Lung (tissue), 12 donors: ENCODE measurements around the gene SLC25A19. TPM values are rescaled to one million over a fixed set of nuclear protein-coding genes. Genes with fewer than 3 reads are reported as not detected.
A peak's percentile ranks its signal among the peaks of the same experiment; 100 is the strongest.

Experiments used
- ATAC-seq: fragments of 200-7000 bp; cut with Tn5 transposase; one replicate; pipeline ENCODE4 v1.9.1; 2020; ENCODE audit warnings: moderate number of reproducible peaks; ENCODE audit not compliant: insufficient read depth, low FRiP score
- DNase-seq, 3 donors: peaks; one replicate each; pipeline ENCODE4 v3.0.0-alpha.2; 2013 to 2017
- H3K27ac ChIP-seq, 2 donors: one replicate each; pipeline ENCODE4 v1.5.1; 2013; ENCODE audit warnings: mild to moderate bottlenecking in 2 of 2, moderate library complexity in 2 of 2, control low read depth in 1 of 2, inconsistent platforms in 1 of 2, low read depth in 1 of 2, low read length in 1 of 2
- H3K27me3 ChIP-seq, 3 donors: one replicate each; pipeline ENCODE4 v1.5.1; 2013; ENCODE audit warnings: low read length in 2 of 3; ENCODE audit not compliant: control insufficient read depth in 3 of 3, insufficient read depth in 3 of 3
- H3K36me3 ChIP-seq, 4 donors: one replicate each; pipeline ENCODE4 v1.5.1; 2013; ENCODE audit warnings: low read length in 4 of 4, mild to moderate bottlenecking in 1 of 4, moderate library complexity in 1 of 4; ENCODE audit not compliant: control insufficient read depth in 4 of 4, insufficient read depth in 4 of 4
- H3K4me1 ChIP-seq, 5 donors: one replicate each; pipeline ENCODE4 v1.5.1; 2013; ENCODE audit warnings: low read length in 5 of 5, mild to moderate bottlenecking in 2 of 5, moderate library complexity in 1 of 5; ENCODE audit not compliant: control insufficient read depth in 5 of 5, insufficient read depth in 5 of 5
- H3K4me3 ChIP-seq: one replicate; pipeline ENCODE4 v1.5.1; 2013; ENCODE audit warnings: mild to moderate bottlenecking, control low read depth, moderate library complexity
- H3K9ac ChIP-seq, 2 donors: one replicate each; pipeline ENCODE4 v1.5.1; 2013; ENCODE audit warnings: low read length in 2 of 2, control low read depth in 1 of 2; ENCODE audit not compliant: insufficient read depth in 1 of 2
- H3K9me3 ChIP-seq, 4 donors: one replicate each; pipeline ENCODE4 v1.5.1; 2013; ENCODE audit warnings: low read length in 3 of 4, mild to moderate bottlenecking in 1 of 4, moderate library complexity in 1 of 4; ENCODE audit not compliant: control insufficient read depth in 4 of 4, insufficient read depth in 3 of 4
- WGBS, 2 donors: extraction: QIAGEN DNeasy Blood & Tissue Kit; methylation state at CpG; one replicate each; pipeline ENCODE4 v1.1.7; 2013; 5-methylcytosine and 5-hydroxymethylcytosine counted together
- polyA plus RNA-seq, 2 donors: library from polyadenylated mRNA; stranded (reverse); fragments of 200-250 nt; gene quantifications; one replicate each; pipeline ENCODE4 v1.2.1, GENCODE V29; 2013
- total RNA-seq, 2 donors: library from RNA; depleted of rRNA in 1 of 2; stranded (reverse); fragments of >200 nt in 1 of 2; gene quantifications; one replicate each; pipeline ENCODE4 v1.2.1, GENCODE V29; 2014 to 2021
- TF ChIP-seq, protein P1 (sequence below): IDR thresholded peaks from 2 replicates; pipeline ENCODE4 v1.5.1; 2012; ENCODE audit warnings: mild to moderate bottlenecking; ENCODE audit errors: control extremely low read depth, extremely low read depth
- donor health status: control.
- donor health status: control.
- donor health status: Bipolar disorder and iron deficiency.
- donor health status: healthy.
- donor health status: DM: yes; HTN: yes; CAD: no.

Gene SLC25A19
- total and polyA plus RNA-seq, 4 donors = 9.8 to 27.4 (median 24.0) TPM

DNA sequence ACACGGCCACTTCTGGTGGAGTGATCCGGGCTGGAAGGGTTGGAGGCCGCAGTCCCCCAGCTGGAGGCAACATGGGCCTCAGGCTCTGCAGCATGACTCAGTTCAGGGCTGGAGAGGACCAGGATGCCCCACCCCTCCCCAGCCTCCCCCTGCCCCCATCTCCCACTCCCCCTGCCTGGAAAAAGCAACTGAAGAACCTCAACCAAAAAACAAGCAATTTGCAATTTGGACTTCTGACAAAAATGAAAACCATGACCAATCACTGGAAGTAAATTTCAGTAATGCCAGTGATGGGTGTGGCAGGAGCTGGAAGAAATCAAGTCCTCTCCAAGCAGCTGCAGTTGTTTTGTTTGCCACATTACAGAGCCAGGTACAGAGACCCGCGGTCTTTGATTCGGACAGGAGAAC, 11.6 kb downstream of the SLC25A19 start:
- Histone ChIP-seq H3K4me3 (no peak overlapping the region), H3K4me1 (peaks cover 0 to 3% (median 0%) of the 10 kb centered on the region in 5 donors), H3K9ac (no peak overlapping the region), H3K36me3 (peaks cover 0 to 9% (median 0%) of the 10 kb centered on the region in 4 donors), H3K27me3 (no peaks in the 10 kb centered on the region), H3K27ac (peak overlapping the region in 1 of 2 donors; percentile 68), H3K9me3 (no peaks in the 10 kb centered on the region)
- TF ChIP-seq, protein P1, sequence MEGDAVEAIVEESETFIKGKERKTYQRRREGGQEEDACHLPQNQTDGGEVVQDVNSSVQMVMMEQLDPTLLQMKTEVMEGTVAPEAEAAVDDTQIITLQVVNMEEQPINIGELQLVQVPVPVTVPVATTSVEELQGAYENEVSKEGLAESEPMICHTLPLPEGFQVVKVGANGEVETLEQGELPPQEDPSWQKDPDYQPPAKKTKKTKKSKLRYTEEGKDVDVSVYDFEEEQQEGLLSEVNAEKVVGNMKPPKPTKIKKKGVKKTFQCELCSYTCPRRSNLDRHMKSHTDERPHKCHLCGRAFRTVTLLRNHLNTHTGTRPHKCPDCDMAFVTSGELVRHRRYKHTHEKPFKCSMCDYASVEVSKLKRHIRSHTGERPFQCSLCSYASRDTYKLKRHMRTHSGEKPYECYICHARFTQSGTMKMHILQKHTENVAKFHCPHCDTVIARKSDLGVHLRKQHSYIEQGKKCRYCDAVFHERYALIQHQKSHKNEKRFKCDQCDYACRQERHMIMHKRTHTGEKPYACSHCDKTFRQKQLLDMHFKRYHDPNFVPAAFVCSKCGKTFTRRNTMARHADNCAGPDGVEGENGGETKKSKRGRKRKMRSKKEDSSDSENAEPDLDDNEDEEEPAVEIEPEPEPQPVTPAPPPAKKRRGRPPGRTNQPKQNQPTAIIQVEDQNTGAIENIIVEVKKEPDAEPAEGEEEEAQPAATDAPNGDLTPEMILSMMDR = no peak
- ATAC-seq (no peak), DNase-seq (no peak)
- 75 to 92% methylated on average over 6 of the region's 6 CpGs for WGBS, 2 donors

DNA sequence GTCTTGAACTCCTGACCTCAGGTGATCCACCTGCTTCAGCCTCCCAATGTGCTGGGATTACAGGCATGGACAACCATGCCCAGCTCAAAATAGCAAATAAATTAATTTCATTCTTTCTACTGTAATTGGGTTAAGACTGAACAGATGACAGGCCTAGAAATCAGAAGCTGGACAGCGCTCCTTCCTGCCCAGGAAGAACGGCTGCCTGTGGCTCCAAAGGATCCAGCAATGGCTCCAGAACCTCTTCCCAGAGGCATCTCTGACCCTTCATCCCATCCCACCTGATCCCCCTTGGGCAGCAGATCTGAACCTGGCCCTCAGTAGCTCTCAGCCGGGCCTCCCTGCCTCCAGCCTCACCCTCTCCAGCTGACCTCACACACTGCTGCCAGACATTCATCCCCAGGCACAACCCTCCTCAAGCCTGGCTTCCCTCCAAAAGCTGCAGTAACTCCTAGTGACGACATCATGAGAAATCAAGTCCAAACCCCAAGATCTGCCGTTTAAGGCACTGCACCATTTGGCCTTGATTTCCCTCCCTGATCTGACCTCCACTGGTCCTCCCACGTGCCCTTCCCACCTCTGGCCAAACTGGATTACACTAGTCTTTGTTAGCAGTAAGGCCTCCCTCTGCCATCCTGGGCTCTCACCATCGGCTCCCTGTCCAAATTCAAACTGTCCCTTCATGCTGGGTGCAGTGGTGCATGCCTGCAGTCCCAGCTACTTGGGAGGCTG, 15.1 kb downstream of the SLC25A19 start:
- H3K27ac ChIP-seq = no peak overlapping the region
- H3K9me3 ChIP-seq = no peaks in the 10 kb centered on the region
- TF ChIP-seq, protein P1 = no peak
- no peak overlapping the region for H3K4me3 ChIP-seq
- H3K27me3 ChIP-seq = no peaks in the 10 kb centered on the region
- no peak overlapping the region for H3K9ac ChIP-seq
- ATAC-seq (no peak), DNase-seq (peak in 1 of 3 donors; percentile 19)
- H3K4me1 ChIP-seq = peaks cover 0 to 23% (median 3%) of the 10 kb centered on the region in 5 donors
- 64 to 78% methylated on average over 7 of the region's 7 CpGs for WGBS, 2 donors
- H3K36me3 ChIP-seq = peaks cover 0 to 5% (median 0%) of the 10 kb centered on the region in 4 donors

DNA sequence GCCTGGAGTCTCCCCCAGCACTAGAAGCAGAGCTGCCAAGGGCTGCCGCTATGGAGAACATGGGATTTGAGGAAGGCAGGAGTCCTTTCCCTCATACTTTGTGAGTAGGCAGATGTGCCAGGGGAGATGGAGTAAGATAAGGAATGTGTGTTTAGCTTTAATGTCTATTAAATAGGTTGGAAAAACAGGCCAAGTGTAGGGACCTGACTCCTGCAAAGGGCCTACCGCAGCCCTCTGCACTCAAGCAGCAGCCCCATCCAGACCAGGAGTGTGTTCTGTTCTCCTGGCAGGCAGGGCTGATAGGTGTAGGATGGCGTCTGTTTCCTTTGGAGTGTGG, 16.4 kb downstream of the SLC25A19 start:
- ATAC-seq = no peak
- Histone ChIP-seq H3K36me3 (peaks cover 0 to 3% (median 0%) of the 10 kb centered on the region in 4 donors), H3K9ac (no peak overlapping the region), H3K27me3 (no peaks in the 10 kb centered on the region), H3K27ac (no peak overlapping the region), H3K4me1 (peaks cover 0 to 23% (median 3%) of the 10 kb centered on the region in 5 donors), H3K9me3 (no peaks in the 10 kb centered on the region), H3K4me3 (no peak overlapping the region)
- 68 to 77% methylated on average over 3 of the region's 3 CpGs for WGBS, 2 donors
- TF ChIP-seq, protein P1 = no peak
- DNase-seq = no peak
